Nephron (organoid): ENCODE data around the gene FGGY.

Experiments used
- H3K27ac Mint-ChIP-seq, 3 experiments: 2 replicates each; pipeline ENCODE4 v1.8.0; 2020; ENCODE audit warnings: mixed read lengths in 3 of 3, mild to moderate bottlenecking in 2 of 3, moderate library complexity in 1 of 3
- H3K27me3 Mint-ChIP-seq: 2 replicates; pipeline ENCODE4 v1.8.0; 2021; ENCODE audit warnings: low read depth, mild to moderate bottlenecking, moderate library complexity, mixed read lengths
- H3K36me3 Mint-ChIP-seq: 2 replicates; pipeline ENCODE4 v1.8.0; 2020; ENCODE audit warnings: low read depth, mixed read lengths
- H3K4me1 Mint-ChIP-seq: 2 replicates; pipeline ENCODE4 v1.8.0; 2020; ENCODE audit warnings: mixed read lengths
- H3K4me3 Mint-ChIP-seq, 3 experiments: 2 replicates each; pipeline ENCODE4 v1.8.0; 2020; ENCODE audit warnings: mild to moderate bottlenecking in 3 of 3, mixed read lengths in 3 of 3, moderate library complexity in 2 of 3
- H3K9me3 Mint-ChIP-seq: 2 replicates; pipeline ENCODE4 v1.8.0; 2020; ENCODE audit warnings: mixed read lengths
- TF ChIP-seq, protein P1 (sequence below), 3 experiments: fragments of 200-600 bp; sonication (generic); IDR thresholded peaks; one replicate each; pipeline ENCODE4 v1.5.0; 2021; ENCODE audit warnings: antibody characterized with exemption in 3 of 3; ENCODE audit not compliant: unreplicated experiment in 3 of 3

FGGY gene

DNA sequence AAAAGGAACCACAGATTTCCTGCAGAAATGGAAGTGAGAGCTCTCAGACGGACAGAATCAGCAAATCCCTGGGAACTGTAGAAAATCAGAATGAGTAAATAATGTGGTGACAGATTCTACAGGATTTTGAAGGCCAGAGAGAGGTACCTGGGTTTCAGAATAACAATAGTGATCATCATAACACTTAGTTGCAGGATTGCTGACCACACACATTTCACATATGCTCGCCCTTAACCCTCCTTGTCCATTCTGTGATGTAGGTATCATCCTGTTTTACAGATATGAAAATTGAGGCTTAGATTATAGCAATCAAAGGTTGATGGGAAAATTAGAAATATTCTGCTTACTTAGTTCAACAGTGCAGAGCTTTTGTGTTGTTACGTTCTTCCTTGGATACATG is 419.9 kb downstream of the FGGY start:
- no peak overlapping the region for H3K4me3 Mint-ChIP-seq
- H3K36me3 Mint-ChIP-seq = peaks cover 4% of the 10 kb centered on the region
- peaks cover under 1% of the 10 kb centered on the region for H3K9me3 Mint-ChIP-seq
- H3K4me1 Mint-ChIP-seq = peaks cover 53% of the 10 kb centered on the region
- H3K27me3 Mint-ChIP-seq = peaks cover 6% of the 10 kb centered on the region
- TF ChIP-seq, protein P1, sequence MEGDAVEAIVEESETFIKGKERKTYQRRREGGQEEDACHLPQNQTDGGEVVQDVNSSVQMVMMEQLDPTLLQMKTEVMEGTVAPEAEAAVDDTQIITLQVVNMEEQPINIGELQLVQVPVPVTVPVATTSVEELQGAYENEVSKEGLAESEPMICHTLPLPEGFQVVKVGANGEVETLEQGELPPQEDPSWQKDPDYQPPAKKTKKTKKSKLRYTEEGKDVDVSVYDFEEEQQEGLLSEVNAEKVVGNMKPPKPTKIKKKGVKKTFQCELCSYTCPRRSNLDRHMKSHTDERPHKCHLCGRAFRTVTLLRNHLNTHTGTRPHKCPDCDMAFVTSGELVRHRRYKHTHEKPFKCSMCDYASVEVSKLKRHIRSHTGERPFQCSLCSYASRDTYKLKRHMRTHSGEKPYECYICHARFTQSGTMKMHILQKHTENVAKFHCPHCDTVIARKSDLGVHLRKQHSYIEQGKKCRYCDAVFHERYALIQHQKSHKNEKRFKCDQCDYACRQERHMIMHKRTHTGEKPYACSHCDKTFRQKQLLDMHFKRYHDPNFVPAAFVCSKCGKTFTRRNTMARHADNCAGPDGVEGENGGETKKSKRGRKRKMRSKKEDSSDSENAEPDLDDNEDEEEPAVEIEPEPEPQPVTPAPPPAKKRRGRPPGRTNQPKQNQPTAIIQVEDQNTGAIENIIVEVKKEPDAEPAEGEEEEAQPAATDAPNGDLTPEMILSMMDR (IDR thresholded peaks at IDR 0.05; ENCODE audit: unreplicated experiment in 3 of 3) = no peak
- H3K27ac Mint-ChIP-seq = peak overlapping the region in 2 of 3 experiments; percentile 24 to 30

DNA sequence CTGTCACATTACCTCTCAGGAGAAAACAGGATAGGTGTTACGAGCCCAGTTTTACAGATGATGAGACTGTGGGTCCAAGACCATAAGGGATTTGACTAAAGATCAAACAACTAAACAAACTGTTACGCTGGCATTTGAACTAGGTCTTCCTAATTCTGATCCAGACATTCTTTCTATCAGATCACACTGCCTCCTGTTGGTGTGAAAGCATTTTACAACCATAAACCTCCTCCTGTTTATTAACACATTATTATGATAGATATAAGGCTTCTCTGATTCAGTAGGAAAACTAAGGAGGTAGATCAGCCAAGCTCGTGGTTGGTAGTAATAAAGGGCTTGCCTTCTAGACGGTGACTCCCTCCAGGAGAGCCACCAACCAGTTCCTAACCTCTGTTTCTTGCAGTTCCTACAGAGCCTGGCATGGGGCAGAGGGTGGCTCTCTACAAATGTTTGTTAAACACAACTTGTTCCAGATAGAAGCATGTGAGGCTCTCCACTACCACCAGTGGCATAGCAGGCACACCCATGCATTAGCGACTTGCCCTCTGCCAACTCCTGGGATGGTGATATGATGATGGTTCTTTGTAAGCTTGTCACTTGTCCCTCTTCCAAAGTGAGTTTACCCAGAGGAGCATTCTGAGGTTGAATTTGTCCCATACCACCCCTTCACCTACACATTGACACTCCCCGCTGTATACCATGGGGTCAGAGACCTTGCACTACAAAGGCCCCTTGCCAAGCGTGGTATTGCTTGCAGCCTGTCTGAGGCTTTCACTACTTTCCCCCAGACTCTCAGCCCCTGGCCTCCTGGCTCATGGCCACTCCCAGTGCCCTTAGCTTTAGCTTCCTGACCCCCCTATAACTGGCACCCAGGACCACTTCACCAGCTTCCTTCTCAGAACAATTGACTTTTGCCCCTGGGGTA is 421.4 kb downstream of the FGGY start:
- Mint-ChIP-seq H3K9me3 (peaks cover 2% of the 10 kb centered on the region), H3K4me1 (peaks cover 57% of the 10 kb centered on the region), H3K4me3 (no peak overlapping the region), H3K36me3 (peaks cover 3% of the 10 kb centered on the region), H3K27ac (no peak overlapping the region), H3K27me3 (peaks cover 5% of the 10 kb centered on the region)
- TF ChIP-seq, protein P1 (IDR thresholded peaks at IDR 0.05; ENCODE audit: unreplicated experiment in 3 of 3) = peak; percentile 33 to 45 (median 36)

- H3K27me3 Mint-ChIP-seq = peaks cover 5% of the 10 kb centered on the region
- H3K4me1 Mint-ChIP-seq = peaks cover 57% of the 10 kb centered on the region
- H3K4me3 Mint-ChIP-seq = no peak overlapping the region
- no peak overlapping the region for H3K27ac Mint-ChIP-seq
- peaks cover 4% of the 10 kb centered on the region for H3K36me3 Mint-ChIP-seq
- H3K9me3 Mint-ChIP-seq = peaks cover 7% of the 10 kb centered on the region
- TF ChIP-seq, protein P1 (IDR thresholded peaks at IDR 0.05; ENCODE audit: unreplicated experiment in 3 of 3) = no peak
Observed at GRCh38 chr1:59718989-59719360, 422.1 kb downstream of the FGGY start.

- H3K27me3 Mint-ChIP-seq = peaks cover 5% of the 10 kb centered on the region
- H3K4me1 Mint-ChIP-seq = peaks cover 47% of the 10 kb centered on the region
- peak overlapping the region; percentile 40 to 62 (median 54) for H3K27ac Mint-ChIP-seq
- TF ChIP-seq, protein P1 (IDR thresholded peaks at IDR 0.05; ENCODE audit: unreplicated experiment in 3 of 3) = no peak
- H3K4me3 Mint-ChIP-seq = no peak overlapping the region
- H3K36me3 Mint-ChIP-seq = peaks cover 12% of the 10 kb centered on the region
- H3K9me3 Mint-ChIP-seq = peaks cover 16% of the 10 kb centered on the region
Observed at GRCh38 chr1:59720326-59721115, 423.6 kb downstream of the FGGY start.

GRCh38 chr1:59730302-59730701 is 433.4 kb downstream of the FGGY start:
- Mint-ChIP-seq H3K36me3 (peaks cover 1% of the 10 kb centered on the region), H3K4me3 (peak overlapping the region in 1 of 3 experiments; percentile 14), H3K27me3 (no peaks in the 10 kb centered on the region), H3K9me3 (peaks cover 8% of the 10 kb centered on the region), H3K4me1 (peaks cover 53% of the 10 kb centered on the region), H3K27ac (peak overlapping the region; percentile 90 to 95 (median 95))
- TF ChIP-seq, protein P1 (IDR thresholded peaks at IDR 0.05; ENCODE audit: unreplicated experiment in 3 of 3) = no peak
